Kidney glomerular epithelial cell (primary cell): ENCODE measurements around the gene CASP9.
"Not testable (repeated sequence)": the region's sequence is repeated elsewhere in the genome, so short reads cannot be mapped to it uniquely, and the experiment has no call there.

Source experiments
- DNase-seq: peaks from one replicate; lab custom pipeline; 2025; lab: John Stamatoyannopoulos, UW

Gene CASP9

GRCh38 chr1:15469361-15469760 lies 54.7 kb downstream of the CASP9 start:
- no peak for DNase-seq

- no peak for DNase-seq
Measured at GRCh38 chr1:15468145-15468544, 55.9 kb downstream of the CASP9 start.

GRCh38 chr1:15466955-15467625 lies 56.9 kb downstream of the CASP9 start:
- DNase-seq, result not testable (repeated sequence)

GRCh38 chr1:15465674-15466073 lies 58.3 kb downstream of the CASP9 start:
- no peak for DNase-seq

GRCh38 chr1:15463926-15464322 lies 60.1 kb downstream of the CASP9 start:
- DNase-seq, result not testable (repeated sequence)

- DNase-seq, result not testable (repeated sequence)
Measured at GRCh38 chr1:15463064-15463800, 60.8 kb downstream of the CASP9 start.

- DNase-seq, result no peak
Measured at GRCh38 chr1:15460708-15461095, 63.3 kb downstream of the CASP9 start.

GRCh38 chr1:15459771-15460707 lies 64.0 kb downstream of the CASP9 start:
- DNase-seq, result no peak

GRCh38 chr1:15458388-15458787 lies 65.6 kb downstream of the CASP9 start:
- not testable (repeated sequence) for DNase-seq

- DNase-seq, result no peak
Measured at GRCh38 chr1:15457585-15457984, 66.4 kb downstream of the CASP9 start.

GRCh38 chr1:15456313-15456954 lies 67.6 kb downstream of the CASP9 start, which contains the start of gene CELA2A:
TSS of gene CELA2A (plus strand) at chr1:15456732. CDS start at chr1:15456754, 22 bp downstream.
- DNase-seq, result no peak

- DNase-seq, result no peak
Measured at GRCh38 chr1:15455522-15455921, 68.5 kb downstream of the CASP9 start.

- no peak for DNase-seq
Measured at GRCh38 chr1:15454256-15454655, 69.8 kb downstream of the CASP9 start.

GRCh38 chr1:15453734-15454133 lies 70.3 kb downstream of the CASP9 start:
- DNase-seq, result no peak

- DNase-seq, result no peak
Measured at GRCh38 chr1:15452866-15453571, 71.0 kb downstream of the CASP9 start.

GRCh38 chr1:15452216-15452615 lies 71.8 kb downstream of the CASP9 start:
- no peak for DNase-seq

- no peak for DNase-seq
Measured at GRCh38 chr1:15451014-15451722, 72.8 kb downstream of the CASP9 start.

GRCh38 chr1:15449567-15449966 lies 74.4 kb downstream of the CASP9 start:
- no peak for DNase-seq

- DNase-seq, result no peak
Measured at GRCh38 chr1:15448877-15449462, 75.0 kb downstream of the CASP9 start.

- no peak for DNase-seq
Measured at GRCh38 chr1:15446212-15446611, 77.8 kb downstream of the CASP9 start.
